H1 (cell line): ENCODE data around the gene COL26A1. TPM values are rescaled to one million over a fixed set of nuclear protein-coding genes. Genes with fewer than 3 reads are reported as not detected.

Experiments
- BACH1 ChIP-seq: IDR thresholded peaks from 2 replicates; pipeline ENCODE4 v1.6.1; 2012; ENCODE audit warnings: low read length, improper control_type of control experiment
- BRCA1 ChIP-seq: IDR thresholded peaks from 2 replicates; pipeline ENCODE4 v1.6.1; 2012; ENCODE audit warnings: low read depth, low read length, improper control_type of control experiment
- EGR1 ChIP-seq: IDR thresholded peaks from 2 replicates; pipeline ENCODE4 v1.6.1; 2011; ENCODE audit warnings: low read depth, low read length, borderline replicate concordance
- EZH2 ChIP-seq: fragments of 200-600 bp; sonication (generic); IDR thresholded peaks from 2 replicates; pipeline ENCODE4 v1.7.1; 2012; ENCODE audit warnings: low read depth, mild to moderate bottlenecking, moderate library complexity, low read length, inconsistent platforms; ENCODE audit not compliant: severe bottlenecking
- PHF8 ChIP-seq: fragments of 200-600 bp; sonication (generic); conservative IDR thresholded peaks from 2 replicates; pipeline ENCODE4 v1.7.1; 2012; ENCODE audit warnings: low read depth, mild to moderate bottlenecking, inconsistent platforms, low read length, moderate library complexity
- POLR2A ChIP-seq, 2 experiments: IDR thresholded peaks; 1 replicate in 1 of 2; 2 replicates in 1 of 2; pipeline ENCODE4 v1.6.1; 2011; ENCODE audit warnings: low read depth in 2 of 2, low read length in 2 of 2, mild to moderate bottlenecking in 2 of 2; ENCODE audit errors: control extremely low read depth in 1 of 2
- POU5F1 ChIP-seq: IDR thresholded peaks from 2 replicates; pipeline ENCODE4 v1.6.1; 2011; ENCODE audit warnings: low read depth, mild to moderate bottlenecking, low read length, moderate library complexity
- SIN3A ChIP-seq, 2 experiments: IDR thresholded peaks in 1 of 2; conservative IDR thresholded peaks in 1 of 2; 2 replicates each; pipeline ENCODE4 v1.6.1; 2011 to 2012; ENCODE audit warnings: low read length in 2 of 2, improper control_type of control experiment in 1 of 2, low read depth in 1 of 2, mild to moderate bottlenecking in 1 of 2
- SIRT6 ChIP-seq: IDR thresholded peaks from one replicate; pipeline ENCODE4 v1.7.1; 2012; ENCODE audit warnings: low read length, inconsistent platforms
- SP2 ChIP-seq: IDR thresholded peaks from 2 replicates; pipeline ENCODE4 v1.6.1; 2012; ENCODE audit warnings: mild to moderate bottlenecking, low read length, inconsistent platforms
- TBP ChIP-seq: IDR thresholded peaks from 2 replicates; pipeline ENCODE4 v1.6.1; 2011; ENCODE audit warnings: low read depth, low read length, improper control_type of control experiment
- TEAD4 ChIP-seq: IDR thresholded peaks from 2 replicates; pipeline ENCODE4 v1.6.1; 2012; ENCODE audit warnings: low read depth, low read length, inconsistent platforms, mixed read lengths
- polyA plus RNA-seq, 7 experiments: library from polyadenylated mRNA; depleted of rRNA in 3 of 7; stranded (reverse) in 5 of 7; unstranded in 2 of 7; fragments of >200 nt in 5 of 7; fragments of 200-250 nt in 2 of 7; gene quantifications; 1 replicate in 5 of 7; 2 replicates in 1 of 7; 4 replicates in 1 of 7; pipeline versions ENCODE4 v1.2.1 to v1.2.3, GENCODE V29; 2011 to 2013; ENCODE audit warnings: missing spikeins in 2 of 7, mixed read lengths in 2 of 7
- total RNA-seq: library from RNA; stranded (reverse); fragmentation: NEBNext Ultra II Directional; extraction: Animal tissue kit (Norgen Biotek cat#: 25700); gene quantifications from 2 replicates; pipeline ENCODE4 v1.2.1, GENCODE V29; 2021
- TF ChIP-seq, protein P1 (sequence below): fragments of 300-600 bp; sonication (generic); IDR thresholded peaks from 2 replicates; pipeline ENCODE4 v1.7.1; 2012; ENCODE audit warnings: low read length, moderate library complexity, mild to moderate bottlenecking, inconsistent platforms; ENCODE audit not compliant: insufficient replicate concordance

The COL26A1 gene
- total and polyA plus RNA-seq, 2 of the 8 experiments (the other 6 are each of a cell fraction or from before 2014, with no cell fraction given), result 51.1 to 68.8 TPM

DNA sequence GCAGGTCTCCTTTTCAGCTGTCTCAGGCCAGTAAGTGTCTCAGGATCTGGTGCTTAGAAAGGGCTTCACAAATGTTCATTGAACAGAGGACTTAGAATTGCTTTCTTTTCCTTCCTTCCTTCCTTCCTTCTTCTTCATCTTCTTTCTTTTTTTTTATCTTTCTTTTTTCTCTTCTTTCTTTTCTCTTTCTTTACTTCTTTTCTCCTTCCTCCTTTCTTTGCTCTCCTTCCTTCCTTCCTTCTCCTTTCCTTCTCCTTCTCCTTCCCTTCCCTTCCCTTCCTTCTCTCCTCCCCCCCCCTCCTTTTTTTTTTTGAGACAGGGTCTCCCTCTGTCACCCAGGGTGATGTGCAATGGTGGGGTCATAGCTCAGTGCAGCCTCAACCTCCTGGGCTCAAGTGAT lies 34.6 kb downstream of the COL26A1 start (continued):
- TF ChIP-seq, protein P1, sequence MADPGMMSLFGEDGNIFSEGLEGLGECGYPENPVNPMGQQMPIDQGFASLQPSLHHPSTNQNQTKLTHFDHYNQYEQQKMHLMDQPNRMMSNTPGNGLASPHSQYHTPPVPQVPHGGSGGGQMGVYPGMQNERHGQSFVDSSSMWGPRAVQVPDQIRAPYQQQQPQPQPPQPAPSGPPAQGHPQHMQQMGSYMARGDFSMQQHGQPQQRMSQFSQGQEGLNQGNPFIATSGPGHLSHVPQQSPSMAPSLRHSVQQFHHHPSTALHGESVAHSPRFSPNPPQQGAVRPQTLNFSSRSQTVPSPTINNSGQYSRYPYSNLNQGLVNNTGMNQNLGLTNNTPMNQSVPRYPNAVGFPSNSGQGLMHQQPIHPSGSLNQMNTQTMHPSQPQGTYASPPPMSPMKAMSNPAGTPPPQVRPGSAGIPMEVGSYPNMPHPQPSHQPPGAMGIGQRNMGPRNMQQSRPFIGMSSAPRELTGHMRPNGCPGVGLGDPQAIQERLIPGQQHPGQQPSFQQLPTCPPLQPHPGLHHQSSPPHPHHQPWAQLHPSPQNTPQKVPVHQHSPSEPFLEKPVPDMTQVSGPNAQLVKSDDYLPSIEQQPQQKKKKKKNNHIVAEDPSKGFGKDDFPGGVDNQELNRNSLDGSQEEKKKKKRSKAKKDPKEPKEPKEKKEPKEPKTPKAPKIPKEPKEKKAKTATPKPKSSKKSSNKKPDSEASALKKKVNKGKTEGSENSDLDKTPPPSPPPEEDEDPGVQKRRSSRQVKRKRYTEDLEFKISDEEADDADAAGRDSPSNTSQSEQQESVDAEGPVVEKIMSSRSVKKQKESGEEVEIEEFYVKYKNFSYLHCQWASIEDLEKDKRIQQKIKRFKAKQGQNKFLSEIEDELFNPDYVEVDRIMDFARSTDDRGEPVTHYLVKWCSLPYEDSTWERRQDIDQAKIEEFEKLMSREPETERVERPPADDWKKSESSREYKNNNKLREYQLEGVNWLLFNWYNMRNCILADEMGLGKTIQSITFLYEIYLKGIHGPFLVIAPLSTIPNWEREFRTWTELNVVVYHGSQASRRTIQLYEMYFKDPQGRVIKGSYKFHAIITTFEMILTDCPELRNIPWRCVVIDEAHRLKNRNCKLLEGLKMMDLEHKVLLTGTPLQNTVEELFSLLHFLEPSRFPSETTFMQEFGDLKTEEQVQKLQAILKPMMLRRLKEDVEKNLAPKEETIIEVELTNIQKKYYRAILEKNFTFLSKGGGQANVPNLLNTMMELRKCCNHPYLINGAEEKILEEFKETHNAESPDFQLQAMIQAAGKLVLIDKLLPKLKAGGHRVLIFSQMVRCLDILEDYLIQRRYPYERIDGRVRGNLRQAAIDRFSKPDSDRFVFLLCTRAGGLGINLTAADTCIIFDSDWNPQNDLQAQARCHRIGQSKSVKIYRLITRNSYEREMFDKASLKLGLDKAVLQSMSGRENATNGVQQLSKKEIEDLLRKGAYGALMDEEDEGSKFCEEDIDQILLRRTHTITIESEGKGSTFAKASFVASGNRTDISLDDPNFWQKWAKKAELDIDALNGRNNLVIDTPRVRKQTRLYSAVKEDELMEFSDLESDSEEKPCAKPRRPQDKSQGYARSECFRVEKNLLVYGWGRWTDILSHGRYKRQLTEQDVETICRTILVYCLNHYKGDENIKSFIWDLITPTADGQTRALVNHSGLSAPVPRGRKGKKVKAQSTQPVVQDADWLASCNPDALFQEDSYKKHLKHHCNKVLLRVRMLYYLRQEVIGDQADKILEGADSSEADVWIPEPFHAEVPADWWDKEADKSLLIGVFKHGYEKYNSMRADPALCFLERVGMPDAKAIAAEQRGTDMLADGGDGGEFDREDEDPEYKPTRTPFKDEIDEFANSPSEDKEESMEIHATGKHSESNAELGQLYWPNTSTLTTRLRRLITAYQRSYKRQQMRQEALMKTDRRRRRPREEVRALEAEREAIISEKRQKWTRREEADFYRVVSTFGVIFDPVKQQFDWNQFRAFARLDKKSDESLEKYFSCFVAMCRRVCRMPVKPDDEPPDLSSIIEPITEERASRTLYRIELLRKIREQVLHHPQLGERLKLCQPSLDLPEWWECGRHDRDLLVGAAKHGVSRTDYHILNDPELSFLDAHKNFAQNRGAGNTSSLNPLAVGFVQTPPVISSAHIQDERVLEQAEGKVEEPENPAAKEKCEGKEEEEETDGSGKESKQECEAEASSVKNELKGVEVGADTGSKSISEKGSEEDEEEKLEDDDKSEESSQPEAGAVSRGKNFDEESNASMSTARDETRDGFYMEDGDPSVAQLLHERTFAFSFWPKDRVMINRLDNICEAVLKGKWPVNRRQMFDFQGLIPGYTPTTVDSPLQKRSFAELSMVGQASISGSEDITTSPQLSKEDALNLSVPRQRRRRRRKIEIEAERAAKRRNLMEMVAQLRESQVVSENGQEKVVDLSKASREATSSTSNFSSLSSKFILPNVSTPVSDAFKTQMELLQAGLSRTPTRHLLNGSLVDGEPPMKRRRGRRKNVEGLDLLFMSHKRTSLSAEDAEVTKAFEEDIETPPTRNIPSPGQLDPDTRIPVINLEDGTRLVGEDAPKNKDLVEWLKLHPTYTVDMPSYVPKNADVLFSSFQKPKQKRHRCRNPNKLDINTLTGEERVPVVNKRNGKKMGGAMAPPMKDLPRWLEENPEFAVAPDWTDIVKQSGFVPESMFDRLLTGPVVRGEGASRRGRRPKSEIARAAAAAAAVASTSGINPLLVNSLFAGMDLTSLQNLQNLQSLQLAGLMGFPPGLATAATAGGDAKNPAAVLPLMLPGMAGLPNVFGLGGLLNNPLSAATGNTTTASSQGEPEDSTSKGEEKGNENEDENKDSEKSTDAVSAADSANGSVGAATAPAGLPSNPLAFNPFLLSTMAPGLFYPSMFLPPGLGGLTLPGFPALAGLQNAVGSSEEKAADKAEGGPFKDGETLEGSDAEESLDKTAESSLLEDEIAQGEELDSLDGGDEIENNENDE, result no peak
- no peak for TF ChIP-seq TBP
- TF ChIP-seq POLR2A (IDR thresholded peaks at IDR 0.05; ENCODE audit: control extremely low read depth in 1 of 2, low read depth in 2 of 2, low read length in 2 of 2), result no peak
- no peak for TF ChIP-seq PHF8
- TF ChIP-seq EZH2, result no peak
- TF ChIP-seq BACH1, result no peak
- no peak for TF ChIP-seq EGR1
- TF ChIP-seq TEAD4, result no peak
- TF ChIP-seq SIRT6, result no peak
- TF ChIP-seq BRCA1, result no peak
- TF ChIP-seq SP2, result no peak
- TF ChIP-seq SIN3A (conservative IDR thresholded peaks at IDR 0.05 in 1 of 2, IDR thresholded peaks at IDR 0.05 in 1 of 2; ENCODE audit: low read depth in 1 of 2, low read length in 2 of 2), result no peak
- no peak for TF ChIP-seq POU5F1
